NCI-H1694 treated with DMSO at 0.1 percent for 48 hours (cell line): ENCODE data around the gene ZNF468.
"Not testable (repeated sequence)": the region's sequence is repeated elsewhere in the genome, so short reads cannot be mapped to it uniquely, and the experiment has no call there.

ENCODE experiments used
- DNase-seq: peaks from one replicate; lab custom pipeline; 2025; lab: John Stamatoyannopoulos, UW

The ZNF468 gene

DNA sequence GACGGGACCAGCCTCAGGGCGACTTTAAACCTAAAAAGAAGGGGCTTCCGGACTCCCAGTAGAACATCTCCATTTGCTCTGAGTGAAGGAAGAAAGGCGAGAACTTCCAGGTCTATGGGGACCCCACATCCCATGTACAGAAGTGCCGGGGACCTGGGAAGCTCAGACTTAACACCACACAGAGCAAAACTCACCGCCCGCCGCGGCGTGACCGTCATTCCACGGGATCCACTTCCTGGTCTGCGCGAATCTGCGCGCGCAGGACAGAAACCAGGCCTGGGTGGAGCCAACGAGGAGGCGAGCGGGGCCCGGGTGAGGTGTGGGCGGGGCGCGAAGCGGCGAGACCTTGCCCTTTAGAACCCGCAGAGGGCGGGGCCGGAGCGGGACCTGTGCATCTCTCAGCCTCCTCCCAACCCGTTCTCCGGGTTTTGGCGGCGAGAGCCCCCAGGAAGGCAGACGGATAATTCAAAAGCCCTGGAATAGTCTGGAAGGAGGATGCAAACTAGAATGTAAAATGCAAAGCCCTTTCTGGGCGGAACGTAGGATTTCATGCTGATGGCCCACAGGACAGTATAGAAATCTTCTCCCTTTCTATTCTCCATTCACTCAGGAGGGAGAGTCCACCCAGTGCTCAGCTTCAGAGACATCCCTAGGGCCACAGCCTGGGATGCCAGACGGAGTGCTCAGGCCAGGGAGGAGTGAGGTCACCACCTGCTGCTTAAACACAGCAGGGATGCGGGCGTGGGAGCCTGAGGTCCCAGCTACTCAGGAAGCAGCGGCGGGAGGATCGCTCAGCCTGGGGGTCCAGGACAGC, at the start of gene ZNF468:
Gene ZNF468 (minus strand): TSS at position 242 of the 814 bp plus-strand sequence. CDS start 3,347 bp downstream, outside the sequence.
- DNase-seq, result peak; percentile 6

DNA sequence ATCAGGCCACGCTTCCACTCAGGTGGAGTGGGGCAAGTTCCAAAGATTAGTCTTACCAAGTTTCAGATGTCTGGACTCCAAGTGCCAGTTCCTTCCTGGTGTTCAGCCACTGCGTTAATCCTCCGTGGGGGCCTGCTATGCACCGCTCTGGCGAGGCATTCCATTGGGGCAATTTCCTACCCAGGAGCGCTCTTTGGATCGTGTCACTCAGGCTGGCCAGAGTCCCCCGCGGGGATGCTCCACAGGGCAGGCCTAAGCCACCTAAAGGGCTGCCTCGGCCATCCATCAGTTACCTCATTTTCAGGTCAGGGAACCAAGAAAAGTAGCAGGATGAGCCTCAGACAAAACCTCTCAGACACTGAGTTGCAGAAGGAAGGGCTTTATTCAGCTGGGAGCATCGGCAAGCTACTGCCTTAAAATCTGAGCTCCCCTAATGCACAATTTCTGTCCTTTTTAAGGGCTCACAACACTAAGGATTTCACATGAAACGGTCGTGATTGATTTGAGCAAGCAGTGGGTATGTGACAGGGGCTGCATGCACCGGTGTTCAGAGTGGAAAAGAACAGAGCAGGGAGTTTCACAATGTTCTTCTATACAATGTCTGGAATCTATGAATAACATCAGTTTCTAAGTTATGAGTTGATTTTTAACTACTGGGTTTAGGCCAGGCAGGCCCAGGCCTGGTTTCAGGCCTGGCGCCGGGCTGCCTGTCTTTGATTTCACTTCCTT, 46.8 kb upstream of the ZNF468 start:
- not testable (repeated sequence) for DNase-seq

DNA sequence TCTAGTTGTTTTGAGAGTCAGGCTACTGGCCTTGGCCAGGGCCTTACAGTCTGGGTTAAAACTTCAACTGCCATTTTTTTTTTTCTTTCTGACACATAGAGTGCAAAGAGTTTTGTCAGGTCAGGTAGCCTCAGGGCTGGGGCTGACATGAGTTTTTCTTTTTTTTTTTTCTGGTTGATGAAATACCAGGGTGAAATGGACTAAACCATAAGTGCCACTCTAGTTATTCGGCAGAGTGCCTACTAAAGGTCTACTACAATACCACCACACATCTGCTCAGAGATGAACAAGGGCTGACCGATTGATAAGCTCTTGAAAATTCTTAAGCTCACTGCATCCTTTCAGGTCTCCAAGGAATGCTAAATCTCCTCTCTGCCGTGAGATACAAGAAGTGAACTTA, 44.4 kb upstream of the ZNF468 start:
- DNase-seq, result no peak

DNA sequence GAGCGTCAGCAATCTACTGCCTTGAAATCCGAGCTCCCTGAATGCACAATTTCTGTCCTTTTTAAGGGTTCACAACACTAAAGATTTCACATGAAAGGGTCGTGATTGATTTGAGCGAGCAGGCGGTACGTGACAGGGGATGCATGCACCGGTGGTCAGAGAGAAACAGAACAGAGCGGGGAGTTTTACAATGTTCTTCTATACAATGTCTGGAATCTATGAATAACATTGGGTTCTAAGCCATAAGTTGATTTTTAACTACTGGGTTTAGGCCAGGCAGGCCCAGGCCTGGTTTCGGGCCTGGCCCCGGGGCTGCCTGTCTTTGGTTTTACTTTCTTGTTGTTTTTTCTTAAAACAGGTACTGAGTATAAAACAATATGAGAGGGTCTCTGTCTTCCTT, 41.2 kb upstream of the ZNF468 start:
- not testable (repeated sequence) for DNase-seq

DNA sequence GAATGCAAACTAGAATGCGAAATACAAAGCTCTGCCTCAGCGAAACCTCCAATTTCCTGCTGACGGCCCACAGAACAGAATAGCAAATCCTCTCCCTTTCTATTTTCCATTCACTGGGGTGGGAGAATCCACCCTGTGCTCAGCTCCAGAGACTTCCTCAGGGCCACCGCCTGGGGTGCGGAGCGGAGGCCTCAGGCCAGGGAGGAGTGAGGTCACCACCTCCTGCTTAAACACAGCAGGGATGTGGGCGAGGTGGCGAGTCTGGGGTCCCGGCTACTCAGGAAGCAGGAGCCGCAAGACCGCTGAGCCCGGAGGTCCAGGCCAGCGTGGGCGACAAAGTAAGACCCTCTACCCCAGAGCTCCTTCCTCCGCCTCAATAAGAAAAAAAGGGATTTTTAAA, 40.7 kb upstream of the ZNF468 start:
- no peak for DNase-seq

DNA sequence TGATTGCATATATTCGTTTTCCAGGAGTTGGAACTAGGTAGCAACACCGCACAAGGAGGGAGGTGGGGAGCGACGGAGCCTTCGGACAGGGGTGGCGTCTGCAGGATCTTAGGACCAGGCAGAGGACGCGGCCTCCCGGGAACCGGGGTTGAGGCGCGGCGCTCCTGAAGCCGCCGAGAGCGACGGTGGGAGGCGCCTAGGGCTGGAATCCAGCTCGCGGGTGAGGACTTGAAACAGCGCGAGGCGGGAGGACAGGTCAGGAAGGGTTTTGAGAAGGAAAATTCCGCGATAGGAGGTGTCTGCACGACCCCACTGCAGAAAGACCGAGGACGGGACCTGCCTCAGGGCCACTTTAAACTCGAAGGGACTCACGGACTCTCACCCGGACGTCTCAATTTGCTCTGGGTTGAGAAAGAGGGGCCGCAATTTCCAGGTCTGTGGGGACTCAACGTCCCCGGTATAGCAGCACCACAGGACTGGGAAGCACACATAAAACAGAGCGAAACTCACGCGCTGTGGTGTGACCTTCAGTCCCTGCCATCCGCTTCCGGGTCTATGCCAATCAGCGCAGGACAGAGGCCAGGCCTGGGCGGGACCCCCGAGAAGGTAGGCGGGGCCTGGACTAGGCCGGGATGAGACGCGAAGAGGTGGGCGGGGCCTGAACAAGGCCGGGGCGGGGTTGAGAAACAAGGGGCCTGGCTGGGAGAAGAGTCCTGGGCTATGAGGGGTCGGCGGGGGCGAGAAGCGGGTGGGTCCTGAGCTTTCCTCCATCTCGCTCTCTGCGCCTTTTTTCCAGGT, 39.9 kb upstream of the ZNF468 start, which contains the start of gene ZNF320:
Gene ZNF320 (minus strand): TSS at position 498 of the 798 bp plus-strand sequence. CDS start 7,380 bp downstream, outside the sequence.
- no peak for DNase-seq

DNA sequence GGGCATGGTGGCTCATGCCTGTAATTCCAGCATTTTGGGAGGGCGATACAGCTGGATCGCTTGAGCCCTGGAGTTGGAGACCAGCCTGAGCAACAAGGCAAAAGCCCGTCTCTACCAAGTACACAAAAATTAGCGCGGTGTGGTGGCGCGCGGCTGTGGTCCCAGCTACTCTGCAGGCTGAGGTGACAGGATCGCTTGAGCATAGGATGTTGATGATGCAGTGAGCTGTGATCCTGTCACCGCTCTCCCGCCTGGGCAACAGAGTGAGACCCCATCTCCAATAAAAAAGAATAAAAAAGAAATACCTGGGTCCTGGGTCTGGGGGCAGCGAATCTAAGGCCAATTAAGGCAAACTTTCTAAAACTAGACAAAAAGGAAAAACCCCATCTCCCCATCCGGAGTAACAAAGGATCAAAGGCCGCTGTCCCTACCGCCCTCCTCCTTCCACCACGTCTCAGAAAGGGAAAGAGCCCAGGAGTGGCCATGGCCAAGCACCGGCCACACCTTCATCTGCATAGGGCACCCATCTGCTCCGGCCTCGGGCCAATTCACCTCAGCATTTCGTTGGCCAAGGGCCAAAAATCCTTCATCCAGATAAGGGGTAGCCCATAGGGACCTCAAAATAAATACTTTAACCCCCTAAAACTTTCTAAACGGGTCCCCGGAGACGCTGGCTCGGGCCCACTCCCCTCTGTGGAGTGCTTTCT, 39.2 kb upstream of the ZNF468 start:
- DNase-seq, result no peak

DNA sequence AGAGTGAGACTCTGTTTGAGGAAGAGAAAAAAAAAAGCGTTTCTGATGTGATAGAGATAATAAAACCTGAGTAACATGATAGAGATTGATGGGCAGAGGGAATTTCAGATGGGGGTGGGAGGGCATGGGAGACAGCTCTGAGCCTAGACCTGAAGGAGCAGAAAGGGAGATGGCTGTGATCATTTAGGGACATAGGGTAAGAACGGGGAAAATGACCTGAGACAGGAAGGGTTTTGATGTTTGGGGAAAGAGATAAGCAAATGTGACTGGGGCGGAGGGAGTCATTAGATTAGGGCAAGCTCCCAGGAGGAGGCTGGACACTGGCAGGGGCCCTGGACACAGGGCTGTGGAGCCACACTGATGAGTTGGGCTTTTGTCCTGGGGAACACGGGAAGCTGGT, 33.9 kb upstream of the ZNF468 start:
- no peak for DNase-seq

DNA sequence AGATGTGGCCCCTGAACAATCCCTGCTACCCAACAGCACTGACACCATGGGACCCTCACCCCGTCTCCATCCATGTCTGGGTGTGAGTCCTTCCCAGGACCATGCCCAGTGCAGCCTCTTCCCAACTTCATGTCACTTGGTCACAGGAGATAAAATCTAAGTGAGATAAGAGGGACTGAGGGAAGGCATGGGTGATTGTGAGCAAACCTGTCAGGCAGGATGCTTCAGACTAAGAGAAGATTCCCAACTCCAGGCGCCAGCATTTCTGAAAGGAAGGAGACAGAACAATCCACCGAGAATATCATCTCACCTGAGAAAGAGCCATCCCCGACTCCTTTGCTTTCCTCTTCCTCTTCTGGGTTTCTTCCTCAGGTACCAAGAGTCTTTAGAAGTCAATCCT, 32.5 kb upstream of the ZNF468 start:
- DNase-seq, result no peak

DNA sequence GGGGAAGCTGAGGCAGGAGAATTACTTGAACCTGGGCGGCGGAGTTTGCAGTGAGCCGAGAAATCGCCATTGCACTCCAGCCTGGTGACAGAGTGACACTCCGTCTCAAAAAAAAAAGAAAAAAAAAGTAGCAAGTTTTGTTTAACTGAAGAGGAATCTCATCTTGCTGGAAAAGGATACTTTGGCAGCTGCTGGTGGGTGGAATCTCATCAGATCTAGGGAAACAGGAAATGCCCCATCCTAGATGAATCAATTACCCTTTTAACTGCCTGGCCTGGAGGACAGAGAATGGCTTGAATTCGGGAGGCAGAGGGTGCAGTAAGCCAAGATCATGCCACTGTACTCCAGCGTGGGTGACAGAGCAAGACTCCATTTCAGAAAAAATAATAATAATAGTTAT, 31.7 kb upstream of the ZNF468 start:
- DNase-seq, result no peak

DNA sequence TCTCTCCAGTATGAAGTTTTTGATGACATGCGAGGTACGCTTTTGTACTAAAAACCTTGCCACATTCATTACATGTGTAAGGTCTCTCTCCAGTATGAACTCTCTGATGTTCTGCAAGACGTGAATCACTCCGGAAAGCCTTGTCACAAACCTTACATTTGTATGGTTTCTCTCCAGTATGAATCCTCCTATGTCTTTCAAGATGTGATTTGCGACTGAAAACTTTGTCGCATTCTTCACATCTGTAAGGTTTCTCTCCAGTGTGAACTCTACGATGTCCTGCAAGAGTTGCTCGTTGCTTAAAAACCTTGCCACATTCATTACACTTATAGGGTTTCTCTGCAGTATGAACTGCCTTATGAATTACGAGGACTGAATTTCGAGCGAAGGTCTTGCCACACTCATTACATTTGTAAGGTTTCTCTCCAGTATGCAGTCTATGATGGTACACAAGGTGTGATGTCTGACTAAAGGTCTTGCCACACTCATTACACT, 23.5 kb upstream of the ZNF468 start:
- DNase-seq, result no peak

DNA sequence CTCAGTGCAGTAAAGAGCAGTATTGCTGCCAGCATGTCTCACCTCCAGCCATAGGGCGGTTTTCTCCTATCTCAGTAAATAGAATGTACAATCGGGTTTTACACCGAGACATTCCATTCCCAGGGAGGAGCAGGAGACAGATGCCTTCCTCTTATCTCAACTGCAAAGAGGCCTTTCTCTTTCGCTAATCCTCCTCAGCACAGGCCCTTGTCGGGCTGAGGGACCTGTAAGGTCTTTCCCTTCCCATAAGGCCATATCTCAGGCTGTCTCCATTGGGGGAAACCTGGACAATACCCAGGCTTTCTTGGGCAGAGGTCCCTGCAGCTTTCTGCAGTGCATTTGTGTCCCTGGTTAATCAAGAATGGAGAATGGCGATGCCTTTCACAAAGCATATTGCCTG, 15.6 kb upstream of the ZNF468 start:
- DNase-seq, result not testable (repeated sequence)

DNA sequence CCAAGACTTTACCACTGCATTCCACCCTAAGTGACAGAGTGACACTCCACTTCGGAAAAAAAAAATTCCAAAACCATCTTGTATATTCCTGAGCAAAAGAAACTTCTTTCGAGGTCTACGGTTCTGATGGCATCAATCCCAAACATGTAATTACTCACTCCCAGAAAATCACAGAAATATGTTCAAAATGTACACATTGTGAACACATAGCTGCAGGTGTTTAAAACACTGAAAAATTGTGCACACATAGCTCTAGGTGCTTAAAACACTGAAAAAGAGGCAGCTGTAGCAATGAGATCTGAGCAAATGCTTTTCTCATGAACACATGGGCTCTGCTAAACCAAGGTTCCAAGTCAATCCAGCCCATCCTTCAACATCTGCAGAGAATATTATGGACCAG, 14.0 kb upstream of the ZNF468 start:
- DNase-seq, result no peak

DNA sequence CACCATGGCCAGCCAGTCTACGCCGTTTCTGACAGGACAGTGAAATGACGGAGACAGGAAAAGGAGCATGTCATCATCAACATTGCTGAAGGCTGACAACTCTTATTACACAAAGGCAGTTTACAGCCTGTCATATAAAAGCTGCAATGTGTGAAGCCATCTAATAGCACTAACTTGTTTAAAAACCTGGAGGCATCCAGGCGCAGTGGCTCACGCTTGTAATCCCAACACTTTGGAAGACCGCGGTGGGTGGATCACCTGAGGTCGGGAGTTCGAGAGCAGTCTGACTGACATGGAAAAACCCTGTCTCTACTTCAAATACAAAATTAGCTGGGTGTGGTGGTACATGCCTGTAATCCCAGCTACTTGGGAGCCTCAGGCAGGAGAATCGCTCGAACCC, 10.6 kb upstream of the ZNF468 start:
- not testable (repeated sequence) for DNase-seq

DNA sequence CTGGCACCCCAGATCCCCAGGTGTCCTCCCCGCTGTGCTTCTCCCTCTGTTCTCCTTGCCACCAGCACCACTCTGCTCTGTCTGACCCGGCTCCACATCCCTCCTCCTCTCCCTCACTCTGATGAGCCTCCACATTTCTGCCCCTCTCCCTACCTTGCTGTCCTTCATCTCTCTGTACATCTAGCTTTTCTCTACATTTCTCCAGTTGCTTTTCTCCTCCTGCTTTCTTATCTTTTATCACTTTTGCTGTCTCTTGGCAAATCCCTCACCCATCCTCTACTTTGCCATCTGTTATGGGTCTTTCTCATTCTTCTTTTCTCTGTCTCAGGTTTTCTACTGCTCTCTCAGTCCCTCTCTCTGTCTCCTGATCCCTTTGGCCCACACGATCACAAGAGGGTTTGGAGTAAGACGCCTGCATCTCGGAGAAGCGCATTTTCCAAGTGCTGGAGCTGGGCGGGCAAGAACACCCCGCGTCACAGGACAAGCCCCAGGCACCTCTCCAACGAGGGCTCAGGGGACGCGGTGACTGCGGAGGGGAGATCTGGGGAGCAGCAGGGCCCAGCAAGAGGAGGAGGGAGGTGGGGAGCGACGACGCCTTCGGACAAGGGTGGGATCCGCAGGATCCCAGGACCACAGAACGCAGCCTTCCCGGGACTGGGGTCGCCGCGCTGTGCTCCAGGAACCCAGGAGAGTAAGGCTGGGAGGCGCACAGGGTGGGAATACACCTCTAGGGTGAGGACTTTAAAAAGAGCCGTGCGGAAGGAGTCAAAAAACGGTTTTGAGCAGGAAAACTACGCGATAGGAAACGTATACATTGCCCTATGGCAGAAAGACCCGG, 660 bp downstream of the ZNF468 start:
- DNase-seq, result not testable (repeated sequence)

DNA sequence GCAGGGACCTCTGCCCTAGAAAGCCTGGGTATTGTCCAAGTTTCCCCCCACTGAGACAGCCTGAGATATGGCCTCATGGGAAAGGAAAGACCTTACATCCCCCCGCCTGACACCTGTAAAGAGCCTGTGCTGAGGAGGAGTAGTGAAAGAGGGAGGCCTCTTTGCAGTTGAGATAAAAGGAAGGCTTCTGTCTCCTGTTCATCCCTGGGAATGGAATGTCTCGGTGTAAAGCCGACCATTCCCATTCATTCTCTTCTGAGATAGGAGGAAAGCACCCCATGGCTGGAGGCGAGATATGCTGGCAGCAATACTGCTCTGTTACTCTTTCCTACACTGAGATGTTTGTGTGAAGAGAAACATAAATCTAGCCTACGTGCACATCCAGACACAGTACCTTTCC, 10.1 kb downstream of the ZNF468 start:
- DNase-seq, result not testable (repeated sequence)

DNA sequence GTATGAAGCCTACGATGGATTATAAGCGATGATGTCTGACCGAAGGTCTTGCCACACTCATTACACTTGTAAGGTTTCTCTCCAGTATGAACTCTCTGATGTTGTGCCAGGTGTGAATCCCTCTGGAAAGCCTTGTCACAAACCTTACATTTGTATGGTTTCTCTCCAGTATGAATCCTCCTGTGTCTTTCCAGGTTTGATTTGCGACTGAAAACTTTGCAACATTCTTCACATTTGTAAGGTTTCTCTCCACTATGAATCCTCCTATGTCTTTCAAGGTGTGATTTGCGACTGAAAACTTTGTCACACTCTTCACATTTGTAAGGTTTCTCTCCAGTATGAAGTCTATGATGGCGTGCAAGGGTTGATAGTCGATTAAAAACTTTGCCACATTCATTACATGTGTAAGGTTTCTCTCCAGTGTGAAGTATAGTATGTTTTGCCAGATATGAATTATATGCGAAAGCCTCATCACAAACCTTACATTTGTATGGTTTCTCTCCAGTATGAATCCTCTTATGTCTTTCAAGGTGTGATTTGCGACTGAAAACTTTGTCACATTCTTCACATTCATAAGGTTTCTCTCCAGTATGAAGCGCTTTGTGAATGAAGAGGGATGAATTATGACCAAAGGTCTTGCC, 16.5 kb downstream of the ZNF468 start:
- not testable (repeated sequence) for DNase-seq

DNA sequence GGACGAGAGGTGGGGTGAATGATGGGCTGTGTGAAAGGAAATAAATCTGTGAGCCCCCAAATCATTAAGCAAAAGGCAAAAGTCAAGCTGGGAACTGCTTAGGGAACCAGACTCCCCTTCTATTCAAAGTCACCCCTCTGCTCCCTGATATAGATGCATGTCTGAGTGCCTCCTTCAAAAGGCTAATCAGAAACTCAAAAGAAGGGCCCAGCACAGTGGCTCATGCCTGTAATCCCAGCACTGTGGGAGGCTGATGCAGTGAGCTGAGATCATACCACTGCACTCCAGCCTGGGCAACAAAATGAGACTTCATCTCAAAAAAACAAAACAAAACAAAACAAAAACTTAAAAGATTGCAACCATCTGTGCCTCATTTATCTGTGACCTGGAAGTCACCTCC, 23.1 kb downstream of the ZNF468 start:
- not testable (repeated sequence) for DNase-seq

DNA sequence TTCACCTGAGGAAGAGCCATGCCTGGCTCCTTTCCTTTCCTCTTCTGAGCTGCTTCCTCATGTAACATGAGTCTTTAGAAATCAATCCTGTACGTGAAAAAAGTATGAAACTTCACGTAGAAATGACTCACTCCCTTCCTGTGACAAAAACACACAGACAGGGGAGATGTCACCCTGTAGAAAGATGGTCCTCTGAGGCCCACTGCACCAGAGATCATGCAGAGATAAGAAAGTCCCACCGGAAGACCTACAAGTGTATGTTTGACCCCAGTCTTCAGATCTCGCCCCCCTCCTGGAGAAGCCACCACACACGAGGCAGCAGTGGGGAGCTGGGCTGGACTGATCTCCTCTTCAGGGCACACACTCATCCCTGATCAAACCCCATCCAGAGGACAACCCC, 23.9 kb downstream of the ZNF468 start:
- DNase-seq, result not testable (repeated sequence)

DNA sequence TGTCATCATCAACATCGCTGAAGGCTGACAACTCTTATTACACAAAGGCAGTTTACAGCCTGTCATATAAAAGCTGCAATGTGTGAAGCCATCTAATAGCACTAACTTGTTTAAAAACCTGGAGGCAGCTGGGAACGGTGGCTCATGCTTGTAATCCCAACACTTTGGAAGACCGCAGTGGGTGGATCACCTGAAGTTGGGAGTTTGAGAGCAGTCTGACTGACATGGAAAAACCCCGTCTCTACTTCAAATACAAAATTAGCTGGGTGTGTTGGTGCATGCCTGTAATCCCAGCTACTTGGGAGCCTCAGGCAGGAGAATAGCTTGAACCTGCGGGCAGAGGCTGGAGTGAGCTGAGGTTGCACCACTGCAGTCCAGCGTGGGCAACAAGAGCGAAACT, 27.6 kb downstream of the ZNF468 start:
- not testable (repeated sequence) for DNase-seq
